Measurements from ENCODE around the gene C5. TPM values are rescaled to one million over a fixed set of nuclear protein-coding genes. Genes with fewer than 3 reads are reported as not detected.
A peak's percentile ranks its signal among the peaks of the same experiment; 100 is the strongest.
"Not testable (repeated sequence)": the region's sequence is repeated elsewhere in the genome, so short reads cannot be mapped to it uniquely, and the experiment has no call there.

C5 gene
- total RNA-seq, 2 donors from 2014 or later: 1.4 to 2.2 TPM

- no peaks in the 10 kb centered on the region for H3K9me3 Mint-ChIP-seq
- H3K36me3 Mint-ChIP-seq: no peaks in the 10 kb centered on the region
- DNase-seq (ENCODE audit: low spot score in 2 of 2) (peak in 1 of 2 donors; percentile 31), ATAC-seq (no peak)
- H3K27ac Mint-ChIP-seq: no peak overlapping the region
These were observed 10.0 kb upstream of the C5 start for GRCh38 chr9:121059998-121060636.

GRCh38 chr9:121059513-121059912 is 9.4 kb upstream of the C5 start:
- no peak for DNase-seq (ENCODE audit: low spot score in 2 of 2)
- no peaks in the 10 kb centered on the region for H3K9me3 Mint-ChIP-seq
- no peaks in the 10 kb centered on the region for H3K36me3 Mint-ChIP-seq
- H3K27ac Mint-ChIP-seq: no peak overlapping the region
- ATAC-seq: peak in 1 of 2 donors; percentile 52

GRCh38 chr9:121057821-121058220 is 7.7 kb upstream of the C5 start:
- no peak for DNase-seq (ENCODE audit: low spot score in 2 of 2)
- ATAC-seq: no peak
- H3K9me3 Mint-ChIP-seq: no peaks in the 10 kb centered on the region
- H3K27ac Mint-ChIP-seq: no peak overlapping the region
- no peaks in the 10 kb centered on the region for H3K36me3 Mint-ChIP-seq

GRCh38 chr9:121055642-121056143 is 5.6 kb upstream of the C5 start:
- Mint-ChIP-seq H3K9me3 (no peaks in the 10 kb centered on the region), H3K36me3 (no peaks in the 10 kb centered on the region), H3K27ac (no peak overlapping the region)
- DNase-seq (ENCODE audit: low spot score in 2 of 2) (no peak), ATAC-seq (peak; percentile 49 to 59)

- no peak for ATAC-seq
- no peaks in the 10 kb centered on the region for H3K36me3 Mint-ChIP-seq
- DNase-seq (ENCODE audit: low spot score in 2 of 2): no peak
- H3K27ac Mint-ChIP-seq: no peak overlapping the region
- no peaks in the 10 kb centered on the region for H3K9me3 Mint-ChIP-seq
These were observed 3.5 kb upstream of the C5 start for GRCh38 chr9:121053544-121053943.

GRCh38 chr9:121048618-121049017 is 1.5 kb downstream of the C5 start:
- no peak for DNase-seq (ENCODE audit: low spot score in 2 of 2)
- Mint-ChIP-seq H3K27ac (no peak overlapping the region), H3K9me3 (no peaks in the 10 kb centered on the region), H3K36me3 (no peaks in the 10 kb centered on the region)
- ATAC-seq: no peak

GRCh38 chr9:121048175-121048574 is 1.9 kb downstream of the C5 start:
- DNase-seq (ENCODE audit: low spot score in 2 of 2): no peak
- ATAC-seq: no peak
- H3K36me3 Mint-ChIP-seq: no peaks in the 10 kb centered on the region
- no peaks in the 10 kb centered on the region for H3K9me3 Mint-ChIP-seq
- no peak overlapping the region for H3K27ac Mint-ChIP-seq

- Mint-ChIP-seq H3K27ac (peak overlapping the region in 1 of 2 donors; percentile 31), H3K36me3 (no peaks in the 10 kb centered on the region), H3K9me3 (no peaks in the 10 kb centered on the region)
- no peak for ATAC-seq
- no peak for DNase-seq (ENCODE audit: low spot score in 2 of 2)
These were observed 11.3 kb downstream of the C5 start for GRCh38 chr9:121038804-121039203.

GRCh38 chr9:121038362-121038761 is 11.7 kb downstream of the C5 start:
- ATAC-seq (no peak), DNase-seq (ENCODE audit: low spot score in 2 of 2) (no peak)
- Mint-ChIP-seq H3K36me3 (no peaks in the 10 kb centered on the region), H3K27ac (no peak overlapping the region), H3K9me3 (no peaks in the 10 kb centered on the region)

- ATAC-seq: not testable (repeated sequence)
These were observed 14.4 kb downstream of the C5 start for GRCh38 chr9:121035717-121036116.

GRCh38 chr9:121034529-121034928 is 15.5 kb downstream of the C5 start:
- no peak overlapping the region for H3K27ac Mint-ChIP-seq
- H3K36me3 Mint-ChIP-seq: no peaks in the 10 kb centered on the region
- DNase-seq (ENCODE audit: low spot score in 2 of 2): no peak
- ATAC-seq: no peak
- no peaks in the 10 kb centered on the region for H3K9me3 Mint-ChIP-seq

More at GRCh38 chr9:121035717-121036116, 14.4 kb downstream of the C5 start:
- not testable (repeated sequence) for H3K9me3 Mint-ChIP-seq; DNase-seq (ENCODE audit: low spot score in 2 of 2); H3K27ac Mint-ChIP-seq; H3K36me3 Mint-ChIP-seq

- Mint-ChIP-seq H3K36me3 (no peaks in the 10 kb centered on the region), H3K27ac (no peak overlapping the region), H3K9me3 (no peaks in the 10 kb centered on the region)
- ATAC-seq: no peak
- no peak for DNase-seq (ENCODE audit: low spot score in 2 of 2)
These were observed 20.6 kb downstream of the C5 start for GRCh38 chr9:121029469-121029868.

- not testable (repeated sequence) for H3K36me3 Mint-ChIP-seq, ATAC-seq
These were observed 21.8 kb downstream of the C5 start for GRCh38 chr9:121028285-121028684.

GRCh38 chr9:121026768-121027167 is 23.3 kb downstream of the C5 start:
- no peak for ATAC-seq
- H3K9me3 Mint-ChIP-seq: no peaks in the 10 kb centered on the region
- H3K27ac Mint-ChIP-seq: no peak overlapping the region
- no peak for DNase-seq (ENCODE audit: low spot score in 2 of 2)
- H3K36me3 Mint-ChIP-seq: no peaks in the 10 kb centered on the region

More at GRCh38 chr9:121028285-121028684, 21.8 kb downstream of the C5 start:
- not testable (repeated sequence) for DNase-seq (ENCODE audit: low spot score in 2 of 2); H3K9me3 Mint-ChIP-seq; H3K27ac Mint-ChIP-seq

- no peak overlapping the region for H3K27ac Mint-ChIP-seq
- no peaks in the 10 kb centered on the region for H3K9me3 Mint-ChIP-seq
- DNase-seq (ENCODE audit: low spot score in 2 of 2) (no peak), ATAC-seq (no peak)
- H3K36me3 Mint-ChIP-seq: no peaks in the 10 kb centered on the region
These were observed 23.8 kb downstream of the C5 start for GRCh38 chr9:121026260-121026691.

GRCh38 chr9:121024237-121024636 is 25.8 kb downstream of the C5 start:
- no peak for DNase-seq (ENCODE audit: low spot score in 2 of 2)
- no peak overlapping the region for H3K27ac Mint-ChIP-seq
- ATAC-seq: no peak
- no peaks in the 10 kb centered on the region for H3K9me3 Mint-ChIP-seq
- no peaks in the 10 kb centered on the region for H3K36me3 Mint-ChIP-seq

- Mint-ChIP-seq H3K27ac (no peak overlapping the region), H3K36me3 (no peaks in the 10 kb centered on the region), H3K9me3 (no peaks in the 10 kb centered on the region)
- ATAC-seq: no peak
- no peak for DNase-seq (ENCODE audit: low spot score in 2 of 2)
These were observed 27.0 kb downstream of the C5 start for GRCh38 chr9:121023064-121023463.

- H3K36me3 Mint-ChIP-seq: no peaks in the 10 kb centered on the region
- no peak overlapping the region for H3K27ac Mint-ChIP-seq
- DNase-seq (ENCODE audit: low spot score in 2 of 2) (no peak), ATAC-seq (no peak)
- no peaks in the 10 kb centered on the region for H3K9me3 Mint-ChIP-seq
These were observed 28.8 kb downstream of the C5 start for GRCh38 chr9:121021301-121021700.

Data from activated naive CD4-positive, alpha-beta T cell treated with anti-CD3 and anti-CD28 coated beads, Interleukin-2, amount 50 U/mL, for 72 hours (primary cell).